HG02884 (cell line): ENCODE results near the gene KCNK1.
"Not testable (repeated sequence)": the region's sequence is repeated elsewhere in the genome, so short reads cannot be mapped to it uniquely, and the experiment has no call there.

Source experiments
- ATAC-seq: cut with Tn5 transposase; IDR thresholded peaks from one replicate; pipeline ENCODE4 v1.9.1; 2021; ENCODE audit warnings: mild to moderate bottlenecking, moderate library complexity; ENCODE audit not compliant: unreplicated experiment

The KCNK1 gene

GRCh38 chr1:233607252-233608119 lies 6.4 kb upstream of the KCNK1 start:
- ATAC-seq = peak; percentile 50

DNA sequence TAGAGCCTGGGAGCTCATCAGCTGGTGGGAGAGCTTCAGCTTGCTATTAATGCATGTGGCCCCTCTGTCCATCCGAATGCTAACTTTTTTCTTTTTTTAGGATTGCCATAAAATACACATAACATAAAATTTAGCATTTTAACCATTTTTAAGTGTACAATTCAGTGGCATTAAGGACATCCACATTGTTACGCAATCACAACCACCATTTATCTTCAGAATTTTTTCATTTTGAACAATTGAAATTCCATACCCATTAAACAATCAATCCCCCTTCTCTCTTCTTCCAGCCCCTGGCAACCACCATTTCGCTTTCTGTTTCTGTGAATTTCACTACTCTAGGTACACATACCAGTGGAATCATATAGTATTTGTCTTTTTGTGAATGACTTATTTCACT lies 4.9 kb upstream of the KCNK1 start:
- no peak for ATAC-seq

GRCh38 chr1:233609926-233610325 lies 4.0 kb upstream of the KCNK1 start:
- no peak for ATAC-seq

DNA sequence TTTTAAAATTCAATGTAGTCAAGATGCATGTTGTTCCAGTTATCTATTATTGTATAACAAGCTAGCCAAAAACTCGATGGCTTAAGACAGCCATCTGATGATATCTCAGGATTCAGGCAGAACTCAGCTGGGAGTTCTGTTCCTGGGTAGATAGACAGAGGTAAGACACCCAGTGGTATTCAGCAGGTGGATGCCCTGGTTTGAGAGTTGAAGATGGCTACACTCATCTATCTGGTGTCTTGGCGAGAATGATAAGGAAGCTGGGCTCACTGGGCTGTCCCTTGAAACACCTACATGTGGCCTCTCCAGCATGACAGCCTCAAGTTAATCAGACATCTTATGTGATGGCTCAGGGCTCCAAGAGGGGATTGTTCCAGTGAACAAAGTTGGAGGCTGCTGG lies 3.3 kb upstream of the KCNK1 start:
- ATAC-seq = no peak

DNA sequence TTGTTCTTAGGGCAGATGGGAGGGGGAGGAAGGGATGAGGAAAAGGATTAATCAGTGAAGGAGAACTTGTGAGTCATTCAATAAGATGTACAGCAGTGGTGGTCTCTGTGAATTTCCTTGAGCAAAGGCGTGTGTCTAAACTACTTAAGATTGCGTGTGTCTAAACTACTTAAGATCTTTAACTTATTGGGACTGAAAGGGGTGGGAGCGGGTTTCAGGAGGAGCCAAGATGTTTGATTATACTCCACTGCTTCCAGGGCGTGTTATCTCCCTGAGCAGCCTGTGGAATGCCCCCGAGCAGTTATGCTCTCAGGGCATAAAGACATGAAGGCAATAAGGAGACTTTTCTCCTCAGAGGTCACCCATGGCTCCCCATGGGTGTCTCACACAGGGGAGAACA lies 2.5 kb upstream of the KCNK1 start:
- ATAC-seq = not testable (repeated sequence)

- peak; percentile 48 for ATAC-seq
Measured at GRCh38 chr1:233614173-233614742, 352 bp downstream of the KCNK1 start.

DNA sequence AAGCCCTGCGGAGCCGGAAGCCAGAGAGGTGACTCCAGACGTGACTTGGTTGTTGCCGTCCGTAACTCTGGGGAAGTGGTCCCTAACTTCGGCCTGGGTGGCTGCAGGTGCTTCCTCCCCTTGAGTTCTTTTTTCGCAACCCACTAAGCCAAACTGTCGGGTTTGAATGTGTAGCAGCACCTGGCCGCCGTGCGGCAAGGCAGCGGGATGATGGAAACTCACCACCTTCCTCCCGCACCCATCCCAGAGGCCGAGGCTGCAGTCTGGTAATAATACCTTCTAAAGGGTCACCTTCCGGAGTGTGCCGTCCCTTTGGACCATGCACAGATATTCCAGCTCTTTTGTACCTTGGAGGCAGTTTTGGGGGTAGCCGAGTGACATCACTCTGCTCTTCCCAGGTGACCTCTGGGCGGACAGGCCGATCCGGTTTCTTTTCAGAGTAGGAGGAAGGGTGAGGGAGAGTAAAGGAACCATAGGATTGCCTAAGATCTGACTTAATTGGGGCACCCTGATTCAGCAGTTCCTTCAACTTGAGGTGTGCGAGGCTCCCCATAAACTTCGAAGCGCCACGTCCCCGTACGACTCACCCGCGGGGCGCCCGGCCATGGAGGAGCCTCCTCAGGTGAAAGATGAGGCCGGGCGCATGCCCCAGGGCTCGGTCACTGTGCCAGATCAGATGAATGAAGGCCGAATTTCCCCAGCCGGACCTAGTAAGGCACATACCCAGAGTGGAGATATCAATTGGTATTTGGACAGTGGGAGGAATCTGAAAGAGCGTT lies 1.0 kb downstream of the KCNK1 start:
- peak; percentile 48 for ATAC-seq

DNA sequence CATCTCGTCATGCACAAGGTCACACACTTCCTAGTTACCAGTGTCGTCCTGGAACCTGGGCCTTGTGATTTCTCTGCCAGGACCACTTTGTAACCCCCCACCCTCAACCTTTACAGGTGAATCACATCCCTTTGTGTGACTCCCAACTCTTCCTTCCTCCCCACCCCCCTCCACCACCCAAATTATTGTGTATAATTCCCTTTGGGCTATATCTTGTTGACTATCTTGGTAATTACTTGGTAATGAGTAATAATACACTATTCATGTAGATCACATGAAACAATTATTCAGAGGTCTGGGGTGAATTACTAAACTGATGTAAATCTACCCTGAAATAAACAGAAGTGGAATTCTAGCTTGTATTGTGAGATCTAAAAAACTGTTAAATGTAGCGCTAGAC lies 1.7 kb downstream of the KCNK1 start:
- no peak for ATAC-seq

DNA sequence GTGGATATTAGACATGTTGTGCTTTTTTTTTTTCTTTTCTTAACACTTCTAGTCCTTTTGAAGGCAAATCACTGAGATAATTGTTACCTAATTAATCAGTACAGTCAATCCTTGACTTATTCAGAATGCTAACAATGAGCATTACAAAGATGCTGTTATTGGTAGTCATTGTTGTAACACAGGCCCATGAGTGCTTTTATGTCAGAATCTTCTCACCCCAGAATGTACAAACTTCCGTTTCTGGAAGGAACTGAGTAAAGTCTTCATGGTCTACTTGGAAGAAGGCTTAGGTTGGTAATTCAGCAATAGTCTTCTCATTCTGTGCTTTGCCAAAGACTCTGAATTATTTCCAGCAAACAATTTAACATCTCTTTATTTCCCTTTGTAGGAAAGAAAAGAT lies 3.1 kb downstream of the KCNK1 start:
- no peak for ATAC-seq

DNA sequence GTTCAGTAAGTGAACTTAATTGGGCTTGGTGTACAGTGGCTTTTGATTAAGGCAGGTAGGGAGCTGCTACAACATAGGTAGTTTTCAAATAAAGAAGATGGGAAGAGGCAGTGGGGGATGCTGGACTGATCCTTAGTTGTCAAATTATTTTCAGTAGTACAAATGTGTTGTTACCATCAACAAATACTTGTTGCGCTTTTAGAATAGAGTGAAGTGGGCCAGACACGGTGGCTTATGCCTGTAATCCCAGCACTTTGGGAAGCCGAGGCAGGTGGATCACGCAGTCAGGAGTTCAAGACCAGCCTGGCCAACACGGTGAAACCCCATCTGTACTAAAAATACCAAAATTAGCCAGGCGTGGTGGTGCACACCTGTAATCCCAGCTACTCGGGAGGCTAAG lies 5.5 kb downstream of the KCNK1 start:
- not testable (repeated sequence) for ATAC-seq

GRCh38 chr1:233620065-233620464 lies 6.2 kb downstream of the KCNK1 start:
- no peak for ATAC-seq

DNA sequence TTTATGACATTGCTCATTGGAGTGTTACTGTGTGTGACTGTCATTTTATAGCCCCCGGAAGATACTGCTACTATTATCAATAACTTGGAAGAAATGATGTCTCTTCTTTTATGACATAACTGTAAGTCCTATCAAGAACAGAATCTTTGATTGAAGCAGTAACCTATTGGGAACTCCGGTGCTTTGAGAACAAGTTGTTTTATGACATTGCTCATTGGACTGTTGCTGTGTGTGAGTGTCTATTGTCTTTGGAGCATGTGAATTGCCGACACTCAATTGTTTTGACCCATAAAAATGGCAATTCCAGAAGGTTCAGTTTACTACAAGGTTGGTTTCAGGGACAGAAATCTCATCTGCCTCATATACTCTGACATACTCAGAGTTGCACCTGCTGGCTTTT lies 8.0 kb downstream of the KCNK1 start:
- no peak for ATAC-seq

GRCh38 chr1:233624289-233624688 lies 10.4 kb downstream of the KCNK1 start:
- ATAC-seq = no peak

- no peak for ATAC-seq
Measured at GRCh38 chr1:233625087-233625486, 11.2 kb downstream of the KCNK1 start.

GRCh38 chr1:233625510-233625981 lies 11.6 kb downstream of the KCNK1 start:
- ATAC-seq = no peak

DNA sequence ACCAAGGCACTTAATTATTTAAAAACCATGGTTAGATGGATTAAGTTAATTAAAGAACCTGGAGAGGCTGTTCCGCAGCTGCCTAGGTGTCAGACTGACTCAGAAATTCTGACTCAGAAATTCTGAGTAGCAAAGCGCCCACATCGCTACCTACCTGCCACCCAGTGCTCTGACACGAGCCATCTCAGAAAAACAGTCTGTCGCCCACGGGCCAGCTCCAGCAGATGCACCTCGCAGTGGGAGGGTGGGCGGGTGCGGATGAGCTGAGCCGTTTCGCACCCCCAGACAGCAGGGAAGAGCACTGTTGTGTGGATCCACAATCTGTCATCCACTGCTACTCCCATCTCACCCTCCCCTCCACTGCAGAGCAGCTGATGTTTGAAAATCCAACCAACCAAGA lies 13.5 kb downstream of the KCNK1 start:
- ATAC-seq = no peak

DNA sequence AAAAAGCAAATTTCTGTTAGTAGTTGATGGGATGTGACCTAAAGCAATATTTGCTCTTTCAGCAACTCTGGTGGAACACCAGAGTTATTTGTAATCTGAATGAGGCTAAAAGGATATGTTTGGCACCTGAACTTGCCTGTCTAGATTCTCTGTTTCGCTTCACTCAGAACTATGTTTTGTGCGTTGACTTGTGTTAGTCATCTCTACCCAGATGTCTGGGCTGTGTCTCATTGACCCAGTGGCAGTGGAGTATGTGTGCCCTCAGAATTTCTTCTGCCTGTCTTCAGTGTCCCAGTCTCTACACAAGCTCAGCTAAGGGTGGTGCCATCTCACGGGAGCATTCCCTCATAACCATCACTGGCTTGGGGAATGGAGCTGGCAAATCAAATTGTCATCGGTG lies 13.9 kb downstream of the KCNK1 start:
- peak; percentile 52 for ATAC-seq

GRCh38 chr1:233629305-233629935 lies 15.5 kb downstream of the KCNK1 start:
- ATAC-seq = no peak

DNA sequence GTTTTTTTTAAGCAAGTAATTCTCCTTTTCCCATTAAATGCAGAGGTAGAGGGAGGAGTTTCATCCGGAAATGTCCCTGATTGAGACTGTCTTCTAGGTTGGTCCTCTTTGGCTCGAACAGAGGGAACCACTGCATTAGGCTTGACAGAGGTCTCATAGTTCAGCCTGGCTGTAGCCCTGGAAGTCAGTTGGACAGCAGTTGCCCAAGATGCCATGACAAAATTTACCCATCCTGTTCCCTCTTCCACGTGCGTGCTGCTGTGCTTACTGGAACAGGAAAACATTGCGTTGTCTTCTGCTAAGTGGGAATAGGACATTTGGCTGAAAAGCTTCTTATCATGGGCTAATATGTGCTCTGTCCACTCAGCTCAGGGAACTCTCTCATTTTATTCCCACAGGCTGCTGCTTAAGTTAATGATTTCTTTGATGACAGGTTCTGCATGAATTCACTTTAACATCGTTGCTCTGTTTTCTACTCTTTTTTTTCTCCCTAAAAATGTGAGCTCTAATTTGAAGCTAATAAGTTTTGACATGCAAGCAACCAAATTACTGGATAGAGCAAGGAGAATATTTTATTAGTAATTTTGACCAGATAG lies 18.0 kb downstream of the KCNK1 start:
- ATAC-seq = no peak

DNA sequence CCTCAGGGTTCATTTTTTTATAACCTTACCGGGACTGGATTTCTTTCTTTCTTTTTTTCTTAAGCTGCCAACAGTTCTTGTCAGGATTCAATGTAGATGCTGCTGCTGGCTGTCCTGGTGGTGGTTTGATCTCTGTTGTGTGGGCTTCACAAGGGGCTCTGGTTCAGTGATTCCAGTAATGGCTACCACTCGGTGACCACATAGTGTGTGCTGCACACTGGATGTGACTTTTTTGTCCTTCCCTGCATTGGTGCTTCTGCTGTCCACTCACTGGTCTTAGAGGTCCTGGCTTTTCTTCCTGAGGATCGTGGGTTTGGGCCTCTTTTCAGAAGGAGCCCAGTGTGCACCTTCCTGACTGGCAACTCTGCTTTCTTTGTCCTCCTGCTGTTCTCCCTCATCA lies 18.5 kb downstream of the KCNK1 start:
- no peak for ATAC-seq
